Measurements from ENCODE around the gene ROR1.

The ROR1 gene

DNA sequence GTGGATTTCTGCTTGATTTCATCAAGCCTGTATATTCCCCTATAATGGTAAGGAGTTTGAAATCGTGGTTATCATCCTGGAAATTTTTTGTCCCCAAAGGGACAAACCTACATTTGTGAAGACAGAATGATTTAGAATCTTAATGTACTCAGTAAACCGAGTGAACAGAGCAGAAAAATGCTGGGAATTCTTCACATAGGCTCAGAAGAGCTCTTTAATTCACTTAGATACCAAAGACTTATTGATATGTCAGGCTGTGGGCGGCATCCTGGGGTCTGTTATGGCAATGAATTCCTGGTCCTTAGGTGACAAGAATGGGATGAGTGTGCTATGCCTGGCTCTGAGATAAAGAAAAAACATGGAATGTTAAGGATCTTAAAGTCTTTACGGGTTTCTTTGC is 74.9 kb downstream of the ROR1 start:
- Histone ChIP-seq H3K36me3 (ENCODE audit: control insufficient read depth in 2 of 2, insufficient read depth in 1 of 2, low read length in 2 of 2) (no peaks in the 10 kb centered on the region), H3K4me3 (ENCODE audit: low read depth, low read length) (no peak overlapping the region), H3K9me3 (ENCODE audit: control insufficient read depth, insufficient read depth, low read depth, low read length) (no peaks in the 10 kb centered on the region), H3K27ac (ENCODE audit: extremely low read depth, low read depth, low read length) (no peak overlapping the region), H3K4me1 (ENCODE audit: control insufficient read depth, insufficient read depth, low read length) (no peaks in the 10 kb centered on the region)
- CTCF ChIA-PET = interaction anchor here (1.1 to 1.2 kb wide), 2 partner anchors 45 to 66 kb away, joined by 3 read pairs; no protein-coding TSS in a partner anchor
- POLR2A ChIA-PET = no interaction called here
- TF ChIP-seq SETDB1 (IDR thresholded peaks at IDR 0.05; ENCODE audit: insufficient read length, low read length) (no peak), ZNF146 (tag by site-specific recombination; IDR thresholded peaks at IDR 0.05) (no peak), ZNF677 (tag by site-specific recombination; IDR thresholded peaks at IDR 0.05) (0 out of 2 replicates have a peak, but pooled peaks have one; percentile 46)

DNA sequence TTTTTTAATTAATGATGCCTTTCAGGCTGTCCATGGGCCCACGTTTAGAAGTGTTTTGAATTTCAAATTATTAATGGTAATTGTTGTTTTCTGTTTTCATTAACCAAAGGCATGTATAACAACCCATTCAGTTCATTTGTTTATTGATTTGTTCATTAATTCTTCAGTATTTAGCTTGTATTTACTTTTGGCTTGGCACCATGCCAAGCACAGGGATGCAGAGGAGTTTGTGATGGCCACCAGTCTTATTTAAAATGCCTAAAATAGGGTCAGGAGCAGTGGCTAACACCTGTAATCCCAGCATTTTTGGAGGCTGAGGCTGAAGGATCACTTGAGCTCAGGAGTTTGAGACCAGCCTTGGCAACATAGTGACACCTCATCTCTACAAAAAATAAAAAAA is 75.3 kb downstream of the ROR1 start:
- H3K36me3 ChIP-seq (ENCODE audit: control insufficient read depth in 2 of 2, insufficient read depth in 1 of 2, low read length in 2 of 2) = no peaks in the 10 kb centered on the region
- ChIA-PET CTCF (interaction anchor here (1.2 kb wide), 2 partner anchors 14 to 65 kb away, joined by 3 to 4 read pairs; no protein-coding TSS in a partner anchor), POLR2A (no interaction called here)
- TF ChIP-seq ZNF529 (tag by site-specific recombination; IDR thresholded peaks at IDR 0.05; ENCODE audit: insufficient replicate concordance) = peak; percentile 52
- TF ChIP-seq ZNF350 (tag by site-specific recombination; IDR thresholded peaks at IDR 0.05) = peak; percentile 57; the same call in 1 of the 2 replicates
- 0 out of 2 replicates have a peak, but pooled peaks have one; percentile 46 for TF ChIP-seq ZNF37A (tag by site-specific recombination; IDR thresholded peaks at IDR 0.05)
- no peak for TF ChIP-seq ZNF530 (tag by site-specific recombination; IDR thresholded peaks at IDR 0.05; ENCODE audit: low read depth)
- no peak overlapping the region for H3K27ac ChIP-seq (ENCODE audit: extremely low read depth, low read depth, low read length)
- no peaks in the 10 kb centered on the region for H3K4me1 ChIP-seq (ENCODE audit: control insufficient read depth, insufficient read depth, low read length)
- no peak overlapping the region for H3K4me3 ChIP-seq (ENCODE audit: low read depth, low read length)
- no peaks in the 10 kb centered on the region for H3K9me3 ChIP-seq (ENCODE audit: control insufficient read depth, insufficient read depth, low read depth, low read length)

- CTCF ChIA-PET = no interaction called here
- H3K4me1 ChIP-seq (ENCODE audit: control insufficient read depth, insufficient read depth, low read length) = no peaks in the 10 kb centered on the region
- no peak overlapping the region for H3K4me3 ChIP-seq (ENCODE audit: low read depth, low read length)
- H3K36me3 ChIP-seq (ENCODE audit: control insufficient read depth in 2 of 2, insufficient read depth in 1 of 2, low read length in 2 of 2) = no peaks in the 10 kb centered on the region
- no peak overlapping the region for H3K27ac ChIP-seq (ENCODE audit: extremely low read depth, low read depth, low read length)
- POLR2A ChIA-PET = no interaction called here
- no peaks in the 10 kb centered on the region for H3K9me3 ChIP-seq (ENCODE audit: control insufficient read depth, insufficient read depth, low read depth, low read length)
- TF ChIP-seq BCL11B (tag by site-specific recombination; IDR thresholded peaks at IDR 0.05; ENCODE audit: low read depth) (no peak), CTCF (tag by site-specific recombination; IDR thresholded peaks at IDR 0.05) (no peak), GFI1B (tag by site-specific recombination; IDR thresholded peaks at IDR 0.05) (no peak), KLF8 (tag by site-specific recombination; IDR thresholded peaks at IDR 0.05) (no peak), ZNF280D (tag by site-specific recombination; IDR thresholded peaks at IDR 0.05) (no peak), ZNF571 (tag by site-specific recombination; IDR thresholded peaks at IDR 0.05) (no peak), ZNF239 (tag by site-specific recombination; IDR thresholded peaks at IDR 0.05) (no peak), ZNF561 (tag by site-specific recombination; IDR thresholded peaks at IDR 0.05; ENCODE audit: borderline replicate concordance) (no peak), ZNF596 (tag by site-specific recombination; IDR thresholded peaks at IDR 0.05) (no peak)
- TF ChIP-seq, protein P1, sequence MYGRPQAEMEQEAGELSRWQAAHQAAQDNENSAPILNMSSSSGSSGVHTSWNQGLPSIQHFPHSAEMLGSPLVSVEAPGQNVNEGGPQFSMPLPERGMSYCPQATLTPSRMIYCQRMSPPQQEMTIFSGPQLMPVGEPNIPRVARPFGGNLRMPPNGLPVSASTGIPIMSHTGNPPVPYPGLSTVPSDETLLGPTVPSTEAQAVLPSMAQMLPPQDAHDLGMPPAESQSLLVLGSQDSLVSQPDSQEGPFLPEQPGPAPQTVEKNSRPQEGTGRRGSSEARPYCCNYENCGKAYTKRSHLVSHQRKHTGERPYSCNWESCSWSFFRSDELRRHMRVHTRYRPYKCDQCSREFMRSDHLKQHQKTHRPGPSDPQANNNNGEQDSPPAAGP (tag by site-specific recombination; IDR thresholded peaks at IDR 0.05) = no peak
- TF ChIP-seq, protein P2, sequence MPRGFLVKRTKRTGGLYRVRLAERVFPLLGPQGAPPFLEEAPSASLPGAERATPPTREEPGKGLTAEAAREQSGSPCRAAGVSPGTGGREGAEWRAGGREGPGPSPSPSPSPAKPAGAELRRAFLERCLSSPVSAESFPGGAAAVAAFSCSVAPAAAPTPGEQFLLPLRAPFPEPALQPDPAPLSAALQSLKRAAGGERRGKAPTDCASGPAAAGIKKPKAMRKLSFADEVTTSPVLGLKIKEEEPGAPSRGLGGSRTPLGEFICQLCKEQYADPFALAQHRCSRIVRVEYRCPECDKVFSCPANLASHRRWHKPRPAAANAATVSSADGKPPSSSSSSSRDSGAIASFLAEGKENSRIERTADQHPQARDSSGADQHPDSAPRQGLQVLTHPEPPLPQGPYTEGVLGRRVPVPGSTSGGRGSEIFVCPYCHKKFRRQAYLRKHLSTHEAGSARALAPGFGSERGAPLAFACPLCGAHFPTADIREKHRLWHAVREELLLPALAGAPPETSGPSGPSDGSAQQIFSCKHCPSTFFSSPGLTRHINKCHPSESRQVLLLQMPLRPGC (tag by site-specific recombination; IDR thresholded peaks at IDR 0.05) = no peak
- TF ChIP-seq, protein P3, sequence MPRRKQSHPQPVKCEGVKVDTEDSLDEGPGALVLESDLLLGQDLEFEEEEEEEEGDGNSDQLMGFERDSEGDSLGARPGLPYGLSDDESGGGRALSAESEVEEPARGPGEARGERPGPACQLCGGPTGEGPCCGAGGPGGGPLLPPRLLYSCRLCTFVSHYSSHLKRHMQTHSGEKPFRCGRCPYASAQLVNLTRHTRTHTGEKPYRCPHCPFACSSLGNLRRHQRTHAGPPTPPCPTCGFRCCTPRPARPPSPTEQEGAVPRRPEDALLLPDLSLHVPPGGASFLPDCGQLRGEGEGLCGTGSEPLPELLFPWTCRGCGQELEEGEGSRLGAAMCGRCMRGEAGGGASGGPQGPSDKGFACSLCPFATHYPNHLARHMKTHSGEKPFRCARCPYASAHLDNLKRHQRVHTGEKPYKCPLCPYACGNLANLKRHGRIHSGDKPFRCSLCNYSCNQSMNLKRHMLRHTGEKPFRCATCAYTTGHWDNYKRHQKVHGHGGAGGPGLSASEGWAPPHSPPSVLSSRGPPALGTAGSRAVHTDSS (tag by site-specific recombination; IDR thresholded peaks at IDR 0.05) = no peak
Measured at GRCh38 chr1:63854091-63854490, 80.3 kb downstream of the ROR1 start.

All from HEK293 (cell line).